Amygdala (tissue), 56 donors: ENCODE data around the gene RGS9.
"Not testable (repeated sequence)": the region's sequence is repeated elsewhere in the genome, so short reads cannot be mapped to it uniquely, and the experiment has no call there.

Experiments
- DNase-seq, 56 donors: peaks; one replicate each; lab custom pipeline; 2025; lab: John Stamatoyannopoulos, UW

The RGS9 gene

DNA sequence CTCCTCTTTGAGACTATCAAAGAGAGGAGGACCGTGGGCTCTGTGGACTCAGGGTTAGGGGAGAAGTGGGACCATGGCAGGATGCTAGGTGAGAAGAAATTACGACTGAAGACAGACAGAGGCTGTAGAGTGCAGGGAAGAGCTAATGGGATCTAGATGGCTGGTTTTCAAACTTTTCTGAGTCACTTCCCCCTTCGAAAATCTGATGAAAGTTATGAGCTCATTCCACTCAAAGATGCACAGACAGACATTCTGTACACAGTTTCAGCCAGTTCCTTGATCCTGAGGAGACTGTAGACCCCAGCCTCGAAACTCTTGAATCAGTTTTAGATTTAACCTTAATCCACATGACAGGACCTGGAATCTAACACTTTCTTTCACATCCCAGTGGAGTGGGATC, 40.7 kb downstream of the RGS9 start:
- no peak for DNase-seq

DNA sequence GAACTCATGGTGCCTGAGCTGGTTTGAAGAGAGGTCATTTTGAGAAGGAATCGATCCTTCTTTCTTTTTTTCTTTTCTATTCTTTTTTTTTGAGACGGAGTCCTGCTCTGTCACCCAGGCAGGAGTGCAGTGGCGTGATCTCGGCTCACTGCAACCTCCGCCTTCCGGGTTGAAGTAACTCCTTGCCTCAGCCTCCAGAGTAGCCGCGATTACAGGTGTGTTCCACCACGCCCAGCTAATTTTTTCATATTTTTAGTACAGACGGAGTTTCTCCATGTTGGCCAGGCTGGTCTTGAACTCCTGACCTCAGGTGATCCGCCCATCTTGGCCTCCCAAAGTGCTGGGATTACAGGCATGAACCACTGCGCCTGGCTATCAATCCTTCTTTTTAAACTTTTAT, 43.1 kb downstream of the RGS9 start:
- not testable (repeated sequence) for DNase-seq

DNA sequence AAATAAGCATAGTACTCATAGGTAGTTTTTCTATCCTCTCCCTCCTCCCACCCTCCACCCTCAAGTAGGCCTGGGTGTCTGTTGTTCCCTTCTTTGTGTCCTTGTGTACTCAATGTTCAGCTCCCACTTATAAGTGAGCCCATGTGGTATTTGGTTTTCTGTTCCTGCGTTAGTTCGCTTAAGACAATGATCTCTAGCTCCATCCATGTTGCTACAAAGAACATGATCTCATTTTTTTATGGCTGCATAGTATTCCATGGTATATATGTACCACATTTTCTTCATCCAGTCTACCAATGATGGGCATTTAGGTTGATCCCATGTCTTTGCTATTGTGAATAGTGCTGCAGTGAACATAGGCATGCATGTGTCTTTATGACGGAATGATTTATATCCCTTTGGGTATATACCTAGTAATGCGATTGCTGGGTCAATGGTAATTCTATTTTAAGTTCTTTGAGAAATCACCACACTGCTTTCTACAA, 43.6 kb downstream of the RGS9 start:
- DNase-seq = not testable (repeated sequence)

DNA sequence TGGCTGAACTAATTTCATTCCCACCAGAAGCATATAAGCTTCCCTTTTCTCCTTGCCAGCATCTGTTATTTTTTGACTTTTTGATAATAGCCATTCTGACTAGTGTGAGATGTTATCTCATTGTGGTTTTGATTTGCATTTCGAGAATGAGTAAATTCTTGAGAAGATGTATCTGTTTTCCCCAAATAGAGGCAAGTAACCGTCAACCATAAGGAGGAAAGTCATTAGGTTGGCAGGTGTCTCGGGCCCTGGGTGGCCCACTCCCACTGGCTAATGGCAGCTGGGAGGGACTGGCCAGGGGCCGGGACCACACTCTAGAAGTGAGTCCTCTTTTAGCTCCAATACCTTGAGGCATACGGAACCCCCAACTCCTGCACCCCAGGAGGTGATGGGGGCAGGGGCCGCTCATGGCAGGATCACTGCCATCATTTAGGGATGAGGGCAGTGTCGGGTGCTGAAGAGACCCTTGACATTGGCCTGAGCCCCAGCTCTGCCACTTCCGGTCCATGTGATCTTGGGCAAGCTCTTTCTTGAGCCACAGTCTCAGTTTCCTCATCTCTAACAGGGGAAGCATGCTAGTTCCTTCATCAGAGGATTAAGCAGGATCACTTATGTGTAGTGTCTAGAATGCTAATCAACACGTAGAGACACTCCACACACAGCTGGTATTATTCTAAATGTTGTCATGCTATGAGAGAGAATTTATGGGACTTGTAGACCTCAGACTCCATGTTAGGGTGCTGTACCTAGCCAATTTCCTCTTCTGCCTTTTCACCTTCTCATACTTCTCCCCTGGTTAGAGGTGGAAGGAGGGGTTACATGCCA, 44.3 kb downstream of the RGS9 start:
- no peak for DNase-seq

DNA sequence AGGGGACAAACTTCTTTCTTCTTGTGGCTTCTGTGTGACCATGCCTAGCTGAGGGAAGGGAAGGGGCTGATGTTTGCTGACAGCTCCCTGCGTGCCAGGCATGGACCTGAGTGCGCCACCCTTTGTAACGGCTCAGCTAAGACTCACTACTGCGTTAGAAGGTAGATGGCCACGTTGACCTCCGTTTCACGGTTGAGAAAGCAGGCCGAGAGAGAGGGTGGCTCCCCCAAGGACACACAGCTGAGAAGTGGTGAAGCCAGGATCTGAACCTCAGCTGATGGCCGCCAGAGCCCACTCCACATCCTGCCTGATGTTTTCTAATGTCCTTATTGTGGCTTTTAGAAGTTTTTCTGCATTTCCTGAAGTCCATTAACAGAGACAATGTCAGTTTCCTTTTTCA, 45.1 kb downstream of the RGS9 start:
- DNase-seq = no peak

DNA sequence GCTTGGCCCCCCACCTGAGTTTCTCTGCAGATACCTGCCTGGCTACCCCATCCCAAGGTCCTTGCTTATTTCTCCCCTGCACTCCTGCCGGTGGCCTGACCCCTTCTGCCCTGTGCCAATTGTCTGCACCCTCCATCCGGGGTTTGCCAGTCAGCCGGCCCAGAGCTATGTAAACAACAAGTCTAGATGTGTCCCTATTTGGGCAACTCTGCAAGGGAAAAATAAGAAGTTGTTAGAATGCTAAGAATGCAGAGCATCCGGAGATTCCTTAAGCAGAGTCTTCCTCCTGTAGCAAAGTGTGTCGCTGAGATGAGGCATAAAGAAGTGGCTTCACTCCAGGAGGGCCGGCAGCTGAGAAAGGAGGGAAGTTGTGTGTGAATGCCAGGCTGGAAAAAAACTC, 46.6 kb downstream of the RGS9 start:
- DNase-seq = no peak

DNA sequence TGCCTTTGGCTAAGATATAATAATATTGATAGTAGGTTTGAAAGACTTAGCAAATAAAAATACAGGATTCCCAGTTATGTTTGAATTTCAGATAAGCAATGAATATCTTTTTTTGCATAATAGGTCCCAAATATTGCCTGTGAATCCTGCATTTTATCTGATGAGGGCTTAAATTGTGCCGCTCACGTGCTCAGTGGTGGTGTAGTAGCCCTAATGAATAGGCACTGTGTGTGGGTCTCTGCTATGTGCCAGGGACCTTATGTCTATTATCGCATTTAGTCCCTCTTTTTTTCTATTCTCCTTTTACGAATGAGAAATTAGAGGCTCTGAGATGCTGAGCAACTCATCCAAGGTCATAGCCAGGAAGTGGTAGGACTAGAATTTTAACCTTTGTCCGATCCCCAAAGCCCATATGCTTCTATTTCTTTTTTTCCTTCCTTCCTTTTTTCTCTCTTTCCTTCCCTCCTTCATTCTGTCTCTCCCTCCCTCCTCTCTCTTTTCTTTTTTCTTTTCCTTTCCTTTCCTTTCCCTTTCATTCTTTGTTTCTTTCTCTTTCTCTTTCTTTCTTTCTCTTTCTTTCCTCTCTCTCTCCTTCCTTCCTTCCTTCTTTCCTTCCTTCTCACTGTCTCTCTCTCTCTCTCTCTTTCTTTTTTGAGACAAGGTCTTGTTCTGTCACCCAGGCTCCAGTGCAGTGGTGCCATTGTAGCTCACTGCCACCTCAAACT, 47.2 kb downstream of the RGS9 start:
- DNase-seq = no peak

DNA sequence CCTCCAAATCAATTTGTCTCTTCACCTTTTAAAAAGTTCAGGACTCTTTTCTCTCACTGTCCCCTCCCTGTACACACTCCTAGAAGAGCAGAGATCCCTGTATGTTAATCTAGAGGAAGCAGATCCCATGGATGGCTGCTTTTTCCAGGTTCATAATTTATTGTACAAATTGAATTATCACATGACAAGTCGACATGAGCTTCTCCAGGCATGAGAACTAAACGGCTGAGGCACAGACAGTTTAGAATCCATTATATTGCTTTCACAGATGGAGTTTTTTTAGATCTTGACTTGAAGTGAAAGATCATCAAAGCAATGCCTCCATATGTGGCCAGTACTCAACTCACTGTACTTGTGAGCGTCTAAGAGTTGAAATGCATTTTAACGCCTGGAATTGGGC, 47.9 kb downstream of the RGS9 start:
- no peak for DNase-seq

DNA sequence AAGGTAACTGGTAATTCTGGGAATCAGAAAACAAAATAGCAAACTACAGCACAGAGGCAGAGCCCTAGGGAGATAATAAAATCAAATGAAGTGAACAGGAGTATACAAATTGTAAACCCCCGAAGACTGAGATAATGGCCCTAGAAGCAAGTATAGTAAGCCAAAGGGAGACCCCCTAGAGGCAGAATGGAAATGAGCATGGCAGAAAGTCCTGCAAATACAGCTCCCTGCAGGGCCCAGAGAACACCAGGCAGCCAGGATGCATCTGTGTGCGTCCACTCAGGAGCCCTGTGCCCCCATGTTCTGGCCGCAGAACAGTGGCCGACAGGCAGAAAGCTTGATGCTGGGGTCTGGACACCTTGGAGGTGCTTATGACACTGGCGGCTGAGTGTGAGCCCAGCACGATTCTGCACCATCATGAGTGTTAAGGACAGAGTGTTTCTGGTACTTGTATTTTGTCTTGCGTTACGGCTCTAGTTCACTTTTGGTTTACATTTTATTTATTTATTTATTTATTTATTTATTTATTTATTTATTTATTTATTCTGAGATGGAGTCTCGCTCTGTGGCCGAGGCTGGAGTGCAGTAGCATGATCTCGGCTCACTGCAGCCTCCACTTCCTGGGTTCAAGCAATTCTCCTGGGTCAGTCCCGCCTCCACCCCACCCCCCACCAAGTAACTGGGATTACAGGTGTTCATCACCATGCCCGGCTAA, 48.7 kb downstream of the RGS9 start:
- DNase-seq = no peak

DNA sequence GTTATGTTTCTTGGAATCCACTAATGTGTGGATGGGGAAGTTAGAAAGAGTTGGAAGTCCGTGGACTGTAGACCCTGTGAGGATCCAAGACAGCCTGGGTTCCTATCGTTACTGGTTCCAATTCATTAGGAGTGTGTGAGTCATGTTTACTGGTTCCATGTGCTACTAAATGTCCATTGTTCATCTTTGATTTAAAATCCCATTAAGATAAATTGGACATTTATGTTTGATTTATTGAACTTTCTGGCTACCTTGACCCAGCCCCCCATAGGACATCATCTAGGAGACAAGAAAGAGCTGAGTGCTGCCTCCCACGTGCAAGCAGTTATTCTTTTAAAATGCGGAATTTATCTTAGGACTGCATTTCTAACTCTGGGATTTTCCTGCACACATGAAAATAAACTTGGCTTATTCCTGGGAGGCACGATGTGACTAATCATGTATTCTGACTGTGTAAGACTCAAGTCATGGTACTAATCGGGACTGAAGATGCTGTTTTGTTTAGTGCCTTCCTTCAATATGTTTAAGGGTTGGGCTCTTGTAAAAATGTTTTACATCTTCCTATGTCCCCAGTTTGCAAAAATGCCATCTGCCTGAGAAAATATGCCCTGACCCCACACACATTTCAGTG, 53.4 kb downstream of the RGS9 start:
- no peak for DNase-seq

DNA sequence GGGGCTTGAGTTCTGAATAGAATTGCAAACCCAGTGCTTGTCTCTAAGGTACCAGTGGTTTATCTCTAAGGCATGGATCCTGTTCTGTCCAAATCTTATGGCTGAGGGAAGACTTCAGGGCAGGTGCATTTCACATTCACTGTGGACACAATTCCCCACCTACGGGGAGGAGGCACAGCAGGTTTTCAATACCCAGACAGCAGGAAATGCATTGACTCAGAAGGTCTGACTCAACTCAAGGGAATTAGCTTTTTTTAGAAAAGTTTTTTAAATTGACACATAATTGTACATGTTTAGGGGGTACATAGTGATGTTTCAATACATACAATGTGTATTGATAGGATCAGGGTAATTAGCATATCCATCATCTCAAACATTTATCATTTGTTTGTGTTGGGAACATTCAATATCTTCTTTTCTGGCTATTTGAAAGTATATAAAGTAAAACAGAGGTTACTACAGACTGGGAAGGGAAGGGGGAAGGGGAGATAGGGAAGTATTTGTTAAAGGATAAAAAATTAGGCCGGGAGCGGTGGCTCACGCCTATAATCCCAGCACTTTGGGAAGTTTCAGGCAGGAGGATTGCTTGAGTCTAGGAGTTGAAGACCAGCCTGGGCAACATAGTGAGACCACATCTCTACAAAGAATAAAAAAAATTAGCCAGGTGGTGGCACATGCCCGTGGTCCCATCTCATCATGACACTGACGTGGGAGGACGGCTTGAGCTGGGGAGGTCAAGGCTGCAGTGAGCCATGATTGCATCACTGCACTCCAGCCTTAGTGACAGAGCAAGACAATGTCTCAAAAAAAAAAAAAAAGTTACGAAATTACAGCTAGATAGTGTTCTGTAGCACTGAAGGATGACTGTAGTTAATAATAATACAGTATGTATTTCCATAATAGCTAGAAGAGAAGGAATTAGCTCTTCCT, 54.9 kb downstream of the RGS9 start:
- DNase-seq = no peak

DNA sequence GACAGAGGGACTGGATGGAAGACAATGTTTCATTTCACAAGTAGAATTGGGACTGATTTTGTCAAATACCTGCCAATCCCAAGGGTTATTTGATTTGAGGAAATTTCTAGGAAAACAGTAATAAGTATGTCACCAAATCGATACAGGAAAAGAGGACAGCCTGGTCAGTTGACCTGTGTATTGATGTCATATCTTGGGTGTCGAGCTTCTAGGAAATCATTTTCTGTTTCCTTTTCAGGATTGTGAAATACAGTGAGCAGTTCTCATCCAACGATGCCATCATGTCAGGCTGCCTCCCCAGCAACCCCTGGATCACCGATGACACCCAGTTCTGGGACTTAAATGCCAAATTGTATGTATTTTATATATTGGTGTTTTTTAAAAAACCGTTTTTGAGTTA, 56.1 kb downstream of the RGS9 start:
- no peak for DNase-seq

DNA sequence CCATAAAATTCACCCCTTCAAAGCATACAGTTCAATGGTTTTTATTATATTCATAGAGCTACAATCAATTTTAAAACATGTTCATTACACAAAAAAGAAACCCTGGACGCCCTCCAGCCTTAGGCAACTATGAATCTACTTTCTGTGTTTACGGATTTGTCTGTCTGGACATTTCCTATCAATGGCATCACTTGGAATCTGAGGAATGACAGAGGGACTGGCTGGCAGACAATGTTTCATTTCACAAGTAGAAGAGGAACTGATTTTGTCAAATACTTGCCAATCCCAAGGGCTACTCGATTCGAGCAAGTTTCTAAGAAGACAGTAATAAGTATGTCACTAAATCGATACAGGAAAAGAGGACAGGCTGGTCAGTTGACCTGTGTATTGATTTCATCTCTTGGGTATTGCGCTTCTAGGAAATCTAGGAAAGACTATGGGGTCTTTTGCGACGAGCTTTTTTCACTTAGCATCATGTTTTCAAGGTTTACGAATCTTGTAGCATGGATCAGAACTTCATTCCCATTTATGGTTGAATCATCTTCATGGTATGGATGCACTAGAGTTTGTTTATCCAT, 56.6 kb downstream of the RGS9 start:
- no peak for DNase-seq

DNA sequence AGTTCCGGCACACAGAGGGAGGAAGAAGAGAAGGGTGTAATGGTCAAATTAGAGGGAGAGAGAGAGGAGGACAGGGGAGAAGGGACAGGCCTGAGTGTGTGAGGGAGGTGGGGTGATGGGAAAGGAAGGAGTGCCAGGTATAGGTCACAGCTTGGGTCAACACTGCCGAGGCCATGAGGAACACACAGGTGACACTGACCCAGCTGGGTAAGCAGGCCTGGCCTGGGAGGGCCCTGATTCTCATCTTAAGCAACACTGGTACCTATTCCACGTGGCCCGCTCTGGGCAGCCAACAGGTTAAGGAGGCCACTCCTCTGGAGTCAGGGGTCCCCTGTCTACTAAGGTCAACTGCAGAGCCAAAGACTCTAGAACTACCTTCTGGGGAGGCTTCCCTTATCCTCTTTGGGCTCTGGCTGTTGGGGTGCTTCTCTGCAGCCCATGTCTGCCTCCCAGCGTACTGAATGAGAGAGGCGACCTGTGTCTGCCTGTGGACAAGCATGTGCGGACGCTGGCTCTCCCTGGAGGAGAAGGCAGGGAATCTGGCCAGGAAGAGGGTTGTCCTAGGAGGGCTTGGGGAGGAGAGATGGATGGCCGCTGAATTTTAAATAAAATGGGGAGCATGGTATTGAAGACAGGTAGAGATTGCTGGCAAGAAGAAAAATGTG, 57.6 kb downstream of the RGS9 start:
- no peak for DNase-seq

DNA sequence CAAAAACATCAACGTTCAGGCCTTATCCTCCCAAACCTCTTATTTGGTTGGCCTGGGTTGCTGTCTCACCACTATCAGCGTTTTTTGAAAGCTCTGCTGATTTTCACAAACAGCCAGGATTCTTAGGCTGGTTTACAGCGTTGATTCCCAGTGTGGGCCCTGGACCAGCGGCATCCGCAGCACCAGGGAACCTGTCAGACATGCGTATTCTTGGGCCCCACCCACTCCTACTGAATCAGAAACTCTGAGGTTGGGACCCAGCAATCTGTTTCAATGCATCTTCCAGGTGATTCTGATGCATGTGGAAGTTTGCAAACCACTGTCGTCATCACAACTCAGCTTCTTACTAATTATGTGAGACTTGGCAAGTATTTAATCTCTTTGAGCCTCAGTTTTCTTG, 58.5 kb downstream of the RGS9 start:
- no peak for DNase-seq

DNA sequence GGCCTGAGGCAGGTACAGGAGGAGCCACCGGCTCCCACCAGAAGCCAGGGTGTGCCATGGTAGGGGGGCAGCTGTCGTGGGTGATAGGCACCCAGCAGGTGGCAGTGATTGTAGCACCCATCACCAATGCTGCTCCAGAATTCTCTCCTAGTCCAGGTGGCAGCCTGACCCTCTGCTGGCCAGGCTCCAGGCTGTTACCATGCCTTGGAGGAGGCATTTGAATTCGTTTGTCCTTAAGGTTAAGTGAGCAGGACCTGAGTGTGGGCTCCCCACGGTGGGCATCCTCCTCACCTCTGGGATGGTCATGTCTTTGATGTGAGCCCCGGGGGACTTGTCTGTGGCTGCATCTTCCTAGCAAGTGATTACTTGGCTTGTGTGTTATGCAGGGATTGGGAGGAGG, 59.4 kb downstream of the RGS9 start:
- DNase-seq = no peak

DNA sequence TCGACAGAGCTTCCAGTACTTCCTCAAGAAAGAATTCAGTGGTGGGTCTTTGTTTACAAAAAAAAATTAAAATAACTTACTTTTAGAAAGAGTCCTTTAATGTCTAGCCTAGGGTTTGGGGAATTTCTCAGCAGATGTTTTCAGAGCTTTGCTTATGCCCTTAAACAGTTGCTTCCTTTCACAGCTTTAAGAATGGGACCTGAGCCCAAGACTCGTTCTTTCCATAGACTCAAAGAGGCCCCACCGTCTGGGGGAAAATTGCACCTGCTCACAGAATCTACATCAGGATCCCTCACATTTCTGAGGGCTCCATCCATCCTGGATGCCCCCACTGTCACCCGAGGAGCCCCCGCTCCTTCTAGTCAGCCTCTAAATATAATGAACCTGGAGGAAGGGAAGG, 60.0 kb downstream of the RGS9 start:
- no peak for DNase-seq

DNA sequence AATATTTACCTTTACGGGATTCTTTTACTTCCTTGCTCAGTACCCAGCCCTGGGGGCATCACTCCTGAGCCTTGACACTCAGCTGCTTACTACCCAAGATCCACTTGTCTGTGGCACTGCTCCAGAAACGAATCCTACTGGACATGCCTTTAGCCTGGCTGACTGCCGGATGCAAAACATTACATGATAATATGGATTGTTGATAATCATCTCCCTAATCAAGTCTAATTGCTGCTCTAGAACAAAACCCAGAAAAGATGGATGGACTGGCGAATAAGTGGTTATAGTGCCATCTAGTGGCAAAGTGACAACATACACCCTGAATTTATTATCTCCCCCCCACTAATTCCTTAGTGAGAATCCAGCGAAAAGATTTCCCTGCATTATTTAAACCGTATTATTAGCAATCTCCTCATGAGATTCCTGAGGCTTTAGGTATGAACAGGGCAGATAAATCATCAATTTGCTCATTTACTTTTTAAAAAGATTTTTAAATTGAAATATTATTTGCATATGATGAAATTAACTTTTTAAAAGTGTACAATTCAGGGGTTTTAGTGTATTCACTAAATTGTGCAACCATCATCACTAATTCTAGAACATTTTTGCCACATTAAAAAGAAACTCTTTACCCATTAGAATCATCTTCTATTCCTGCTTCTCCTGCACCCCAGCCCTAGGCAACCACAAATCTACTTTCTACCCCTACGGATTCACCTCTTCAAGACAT, 61.6 kb downstream of the RGS9 start:
- peak in 14 of 56 donors; percentile 6 to 39 (median 15) for DNase-seq
